Body of pancreas (tissue), 4 donors: ENCODE measurements around the gene OR1A1. TPM values are rescaled to one million over a fixed set of nuclear protein-coding genes. Genes with fewer than 3 reads are reported as not detected.
"Not testable (repeated sequence)": the region's sequence is repeated elsewhere in the genome, so short reads cannot be mapped to it uniquely, and the experiment has no call there.

Experiments used
- ATAC-seq: fragments of 150-250 bp; one replicate; pipeline ENCODE4 v1.9.1; 2016
- DNase-seq, 4 donors: peaks; one replicate each; pipeline ENCODE4 v3.0.0-alpha.2; 2019
- H3K27ac ChIP-seq, 4 donors: fragments of 200-600 bp; sonication (generic); 1 replicate in 3 of 4; 2 replicates in 1 of 4; pipeline versions ENCODE4 v1.5.1 to v1.6.1; 2016 to 2019; ENCODE audit warnings: mild to moderate bottlenecking in 1 of 4, mixed read lengths in 1 of 4, moderate library complexity in 1 of 4
- H3K27me3 ChIP-seq, 2 donors: fragments of 200-600 bp; sonication (generic); one replicate each; pipeline ENCODE4 v1.6.0; 2016; ENCODE audit warnings: mild to moderate bottlenecking in 1 of 2
- H3K36me3 ChIP-seq, 2 donors: fragments of 200-600 bp; sonication (generic); replicated peaks in 1 of 2; 2 replicates each; pipeline ENCODE4 v1.5.1; 2016; ENCODE audit warnings: low read depth in 2 of 2; ENCODE audit not compliant: insufficient read depth in 1 of 2
- H3K4me1 ChIP-seq: fragments of 200-600 bp; sonication (generic); one replicate; pipeline ENCODE4 v1.6.0; 2016
- H3K4me3 ChIP-seq, 2 donors: fragments of 200-600 bp; sonication (generic); 1 replicate in 1 of 2; 2 replicates in 1 of 2; pipeline ENCODE4 v1.5.1; 2016 to 2019
- H3K9me3 ChIP-seq, 3 donors: fragments of 200-600 bp; sonication (generic); 1 replicate in 2 of 3; 2 replicates in 1 of 3; pipeline ENCODE4 v1.5.1; 2016
- CTCF ChIP-seq, 7 experiments: fragments of 450-650 bp in 4 of 7; fragments of 200-600 bp in 3 of 7; sonication (generic) in 3 of 7; IDR thresholded peaks; one replicate each; pipeline ENCODE4 v1.5.1; 2016 to 2019; ENCODE audit warnings: antibody characterized with exemption in 7 of 7
- POLR2A ChIP-seq, 3 donors: fragments of 450-650 bp; IDR thresholded peaks; one replicate each; pipeline ENCODE4 v1.6.1; 2016; ENCODE audit warnings: antibody characterized with exemption in 3 of 3, mild to moderate bottlenecking in 2 of 3
- WGBS, 2 donors: methylation state at CpG; one replicate each; pipeline ENCODE4 v1.1.5; 2017; 5-methylcytosine and 5-hydroxymethylcytosine counted together
- intact Hi-C: fragments of 100-400 bp; cut with DNase I; formaldehyde crosslinking; loops from one replicate; pipeline ENCODE4 v1.15.1; 2023
- total RNA-seq, 2 donors: library from RNA; depleted of rRNA; stranded (reverse); fragments of >200 nt; gene quantifications; one replicate each; pipeline ENCODE4 v1.1.0, GENCODE V29; 2016

OR1A1 gene
- total RNA-seq, 2 donors from 2014 or later: not detected

GRCh38 chr17:3241044-3241443 lies 33.6 kb downstream of the OR1A1 start:
- ATAC-seq, H3K4me1 ChIP-seq, H3K9me3 ChIP-seq, H3K4me3 ChIP-seq, H3K27ac ChIP-seq, DNase-seq, H3K36me3 ChIP-seq, H3K27me3 ChIP-seq, intact Hi-C loops: not testable (repeated sequence)
- 71 to 80% methylated on average over 1 of the region's 1 CpG for WGBS, 2 donors

DNA sequence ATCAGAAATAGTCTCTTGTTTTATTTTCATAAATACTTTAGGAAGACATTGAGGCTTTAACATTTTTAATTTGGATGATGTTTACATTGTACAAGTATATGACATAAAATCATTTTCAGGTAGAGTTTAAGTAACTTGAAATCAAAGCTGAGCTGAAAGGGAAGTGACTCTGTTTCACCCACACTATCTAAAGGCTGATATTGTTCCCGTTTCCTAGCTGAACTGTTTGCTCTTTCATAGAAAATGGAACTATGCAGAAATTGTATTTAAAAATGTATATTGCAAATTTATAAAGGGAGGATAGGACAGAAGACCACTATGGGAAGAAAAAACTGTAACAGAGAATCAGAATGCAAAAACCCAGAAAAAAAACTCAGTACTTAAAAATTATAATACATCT lies 37.4 kb downstream of the OR1A1 start:
- H3K9me3 ChIP-seq, H3K36me3 ChIP-seq, H3K27ac ChIP-seq, DNase-seq, H3K4me3 ChIP-seq, ATAC-seq, H3K4me1 ChIP-seq, H3K27me3 ChIP-seq, intact Hi-C loops: not testable (repeated sequence)
- 3 to 19% methylated on average over 1 of the region's 1 CpG for WGBS, 2 donors

DNA sequence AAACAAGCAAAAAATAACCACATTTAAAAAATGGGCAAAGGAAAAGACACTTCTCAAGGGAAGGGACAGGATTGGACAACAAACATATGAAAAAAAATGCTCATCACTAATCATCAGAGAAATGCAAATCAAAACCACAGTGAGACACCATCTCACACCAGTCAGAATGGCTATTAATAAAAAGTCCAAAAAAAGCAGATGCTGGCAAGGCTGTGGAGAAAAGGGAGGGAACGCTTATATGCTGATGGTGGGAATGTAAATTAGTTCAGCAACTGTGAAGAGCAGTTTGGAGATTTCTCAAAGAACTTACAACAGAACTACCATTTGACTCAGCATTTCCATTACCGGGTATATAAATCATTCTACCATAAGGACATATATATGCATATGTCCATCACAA lies 41.5 kb downstream of the OR1A1 start:
- H3K36me3 ChIP-seq, H3K9me3 ChIP-seq, DNase-seq, H3K4me1 ChIP-seq, H3K4me3 ChIP-seq, H3K27ac ChIP-seq, ATAC-seq, intact Hi-C loops, H3K27me3 ChIP-seq: not testable (repeated sequence)
- 60 to 83% methylated on average over 1 of the region's 2 CpGs for WGBS, 2 donors

DNA sequence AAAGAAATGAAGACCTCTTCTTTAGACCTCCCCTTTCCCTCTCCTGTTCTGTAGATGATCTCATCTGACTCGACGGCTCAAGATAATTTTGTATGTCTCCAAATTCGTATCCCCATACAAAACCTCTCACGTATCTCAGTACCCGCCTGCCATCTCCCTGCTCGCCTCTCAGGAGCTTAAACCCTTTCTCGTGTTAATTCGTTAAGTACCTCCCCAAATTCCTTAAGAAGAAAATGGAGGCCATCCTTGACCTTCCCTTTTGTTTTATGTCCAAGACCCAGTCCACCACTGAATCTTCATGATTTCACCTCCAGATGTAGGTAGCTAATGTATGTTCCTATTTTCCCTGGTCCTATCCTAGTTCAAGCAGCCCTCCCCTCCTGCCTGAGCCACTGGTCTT lies 49.1 kb downstream of the OR1A1 start:
- ATAC-seq: no peak
- Histone ChIP-seq H3K27me3 (no peaks in the 10 kb centered on the region), H3K9me3 (no peaks in the 10 kb centered on the region), H3K4me3 (no peak overlapping the region), H3K36me3 (no peaks in the 10 kb centered on the region), H3K4me1 (no peaks in the 10 kb centered on the region), H3K27ac (no peak overlapping the region)
- DNase-seq: no peak
- TF ChIP-seq POLR2A (IDR thresholded peaks at IDR 0.05): no peak
- TF ChIP-seq CTCF (IDR thresholded peaks at IDR 0.05): no peak
- intact Hi-C loops: no loop called here
- WGBS, 2 donors: 67 to 79% methylated on average over 8 of the region's 8 CpGs

DNA sequence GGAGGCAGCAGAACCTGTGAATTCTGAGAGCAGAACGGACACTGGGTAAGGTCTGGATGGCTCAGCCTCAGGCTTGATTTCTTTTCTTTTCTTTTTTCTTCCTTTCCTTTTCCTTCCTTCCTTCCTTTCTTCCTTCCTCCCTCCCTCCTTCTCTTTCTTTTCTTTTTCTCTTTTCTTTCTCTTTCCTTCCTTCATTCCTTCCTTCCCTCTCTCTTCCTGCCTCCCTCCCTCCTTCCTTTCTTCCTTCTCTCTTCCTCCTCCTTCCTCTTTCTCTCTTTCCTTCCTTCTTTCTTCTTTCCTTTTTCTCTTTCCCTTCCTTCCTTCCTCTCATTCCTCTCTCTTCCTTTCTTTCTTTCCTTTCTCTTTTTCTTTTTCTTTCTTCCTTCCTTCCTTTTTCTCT lies 52.7 kb downstream of the OR1A1 start:
- WGBS, 2 donors: 59 to 71% methylated on average over 1 of the region's 1 CpG
- H3K27me3 ChIP-seq: no peaks in the 10 kb centered on the region
- no peaks in the 10 kb centered on the region for H3K4me1 ChIP-seq
- H3K27ac ChIP-seq: no peak overlapping the region
- H3K9me3 ChIP-seq: no peaks in the 10 kb centered on the region
- ATAC-seq (no peak), DNase-seq (no peak)
- H3K4me3 ChIP-seq: no peak overlapping the region
- TF ChIP-seq POLR2A (IDR thresholded peaks at IDR 0.05) (no peak), CTCF (IDR thresholded peaks at IDR 0.05) (no peak)
- intact Hi-C loops: no loop called here
- no peaks in the 10 kb centered on the region for H3K36me3 ChIP-seq

DNA sequence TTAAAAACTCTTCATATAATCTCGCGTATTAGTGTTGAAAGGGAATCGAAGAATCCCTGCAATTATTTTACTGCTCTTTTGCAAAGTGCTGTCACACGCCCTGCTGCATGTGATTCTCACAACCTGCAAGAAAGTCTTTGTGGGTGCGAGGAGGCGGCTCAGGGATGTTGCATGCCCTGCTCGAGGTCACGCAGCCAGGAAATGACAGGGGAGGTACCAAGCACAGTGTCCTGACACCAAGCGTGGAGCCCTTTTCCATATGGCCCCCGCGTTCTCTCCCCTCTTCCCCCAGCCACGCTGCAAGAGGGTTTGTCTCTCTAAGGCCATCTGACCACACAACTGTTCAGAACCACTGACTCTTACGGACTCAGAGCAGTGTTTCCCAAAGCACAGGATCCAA lies 53.1 kb downstream of the OR1A1 start:
- intact Hi-C loops: no loop called here
- H3K9me3 ChIP-seq: no peaks in the 10 kb centered on the region
- no peaks in the 10 kb centered on the region for H3K36me3 ChIP-seq
- no peak overlapping the region for H3K4me3 ChIP-seq
- 58 to 59% methylated on average over 13 of the region's 13 CpGs for WGBS, 2 donors
- no peak overlapping the region for H3K27ac ChIP-seq
- ATAC-seq (no peak), DNase-seq (no peak)
- H3K27me3 ChIP-seq: no peaks in the 10 kb centered on the region
- TF ChIP-seq CTCF (IDR thresholded peaks at IDR 0.05) (no peak), POLR2A (IDR thresholded peaks at IDR 0.05) (no peak)
- H3K4me1 ChIP-seq: no peaks in the 10 kb centered on the region

Other genes with a start within 250 kb of the OR1A1 start
- not detected for gene OR1D5, start 144.1 kb upstream of the OR1A1 start, total RNA-seq
- gene OR1D2, start 103.2 kb upstream of the OR1A1 start, total RNA-seq: not detected
- gene OR1G1, start 80.1 kb upstream of the OR1A1 start, total RNA-seq: not detected
- gene OR1A2, start 10.1 kb upstream of the OR1A1 start, total RNA-seq: not detected
- gene OR3A1, start 90.7 kb downstream of the OR1A1 start, total RNA-seq: not detected
- not detected for gene OR3A2, start 178.6 kb downstream of the OR1A1 start, total RNA-seq
- not detected for gene OR1E1, start 190.7 kb downstream of the OR1A1 start, total RNA-seq
- gene OR3A3, start 203.7 kb downstream of the OR1A1 start, total RNA-seq: not detected
- gene OR1E2, start 226.2 kb downstream of the OR1A1 start, total RNA-seq: not detected